HEK293 (cell line): ENCODE results near the gene GP2.

Source experiments
- CTCF ChIA-PET: fragments of 350-600 bp; formaldehyde crosslinking; extraction: SDS; loops from one replicate; lab custom pipeline; 2021; ENCODE audit warnings: antibody characterized with exemption; lab: Yijun Ruan, JAX
- POLR2A ChIA-PET: fragments of 300-600 bp; formaldehyde crosslinking; extraction: SDS; loops from one replicate; lab custom pipeline; 2020; ENCODE audit warnings: antibody characterized with exemption, inconsistent platforms; lab: Yijun Ruan, JAX
- H3K27ac ChIP-seq: fragments of 200-500 bp; sonication (Bioruptor generic); 2 replicates; pipeline ENCODE4 v1.5.1; 2014; ENCODE audit warnings: low read depth, low read length, control low read depth, inconsistent platforms; ENCODE audit errors: extremely low read depth
- H3K36me3 ChIP-seq, 2 experiments: fragments of 200-500 bp in 1 of 2; sonication (Bioruptor generic) in 1 of 2; 1 replicate in 1 of 2; 2 replicates in 1 of 2; pipeline ENCODE4 v1.5.1; 2014 to 2017; ENCODE audit warnings: inconsistent platforms in 2 of 2, low read length in 2 of 2; ENCODE audit not compliant: control insufficient read depth in 2 of 2, insufficient read depth in 1 of 2
- H3K4me1 ChIP-seq: fragments of 200-500 bp; sonication (Bioruptor generic); 2 replicates; pipeline ENCODE4 v1.5.1; 2014; ENCODE audit warnings: mild to moderate bottlenecking, low read length, inconsistent platforms; ENCODE audit not compliant: control insufficient read depth, insufficient read depth
- H3K4me3 ChIP-seq: 2 replicates; pipeline ENCODE4 v1.5.1; 2011; ENCODE audit warnings: low read depth, mild to moderate bottlenecking, control low read depth, low read length, moderate library complexity
- H3K9me3 ChIP-seq: fragments of 200-500 bp; sonication (Bioruptor generic); 2 replicates; pipeline ENCODE4 v1.5.1; 2014; ENCODE audit warnings: low read depth, low read length, inconsistent platforms; ENCODE audit not compliant: control insufficient read depth, insufficient read depth
- EGR2 ChIP-seq: fragments of 450-650 bp; formaldehyde crosslinking; IDR thresholded peaks from 2 replicates; pipeline ENCODE4 v1.5.1; 2016; ENCODE audit warnings: low read depth, missing biosample characterization, missing genetic modification characterization
- GLIS1 ChIP-seq: fragments of 450-650 bp; formaldehyde crosslinking; IDR thresholded peaks from 2 replicates; pipeline ENCODE4 v1.5.1; 2016; ENCODE audit warnings: missing biosample characterization, missing genetic modification characterization
- KLF8 ChIP-seq: fragments of 450-650 bp; formaldehyde crosslinking; IDR thresholded peaks from 2 replicates; pipeline ENCODE4 v1.5.1; 2016; ENCODE audit warnings: missing biosample characterization, missing genetic modification characterization
- KLF9 ChIP-seq: fragments of 450-650 bp; formaldehyde crosslinking; IDR thresholded peaks from 2 replicates; pipeline ENCODE4 v1.5.1; 2016; ENCODE audit warnings: missing biosample characterization, missing genetic modification characterization, low read depth
- ZBTB7A ChIP-seq: fragments of 450-650 bp; formaldehyde crosslinking; IDR thresholded peaks from 2 replicates; pipeline ENCODE4 v1.5.1; 2016; ENCODE audit warnings: low read depth, missing biosample characterization, missing genetic modification characterization
- ZFP69B ChIP-seq: fragments of 450-650 bp; formaldehyde crosslinking; IDR thresholded peaks from 2 replicates; pipeline ENCODE4 v1.5.1; 2016; ENCODE audit warnings: missing biosample characterization, missing genetic modification characterization
- ZNF121 ChIP-seq: fragments of 450-650 bp; formaldehyde crosslinking; IDR thresholded peaks from 2 replicates; pipeline ENCODE4 v1.5.1; 2016; ENCODE audit warnings: missing biosample characterization, missing genetic modification characterization
- ZNF223 ChIP-seq: fragments of 450-650 bp; formaldehyde crosslinking; IDR thresholded peaks from 2 replicates; pipeline ENCODE4 v1.5.1; 2016; ENCODE audit warnings: missing biosample characterization, missing genetic modification characterization
- ZNF292 ChIP-seq: fragments of 450-650 bp; formaldehyde crosslinking; IDR thresholded peaks from 2 replicates; pipeline ENCODE4 v1.5.1; 2016; ENCODE audit warnings: low read depth, missing biosample characterization, missing genetic modification characterization, borderline replicate concordance
- ZNF391 ChIP-seq: fragments of 450-650 bp; formaldehyde crosslinking; IDR thresholded peaks from 2 replicates; pipeline ENCODE4 v1.5.1; 2016; ENCODE audit warnings: low read depth, missing biosample characterization, missing genetic modification characterization, borderline replicate concordance
- ZNF433 ChIP-seq: fragments of 450-650 bp; formaldehyde crosslinking; IDR thresholded peaks from 2 replicates; pipeline ENCODE4 v1.5.1; 2016; ENCODE audit warnings: missing biosample characterization, missing genetic modification characterization, low read depth
- ZNF518A ChIP-seq: fragments of 450-650 bp; formaldehyde crosslinking; conservative IDR thresholded peaks from 2 replicates; pipeline ENCODE4 v1.5.1; 2016; ENCODE audit warnings: low read depth, missing biosample characterization, missing genetic modification characterization
- ZNF600 ChIP-seq: fragments of 450-650 bp; formaldehyde crosslinking; IDR thresholded peaks from 2 replicates; pipeline ENCODE4 v1.5.1; 2016; ENCODE audit warnings: missing biosample characterization, missing genetic modification characterization
- ZNF639 ChIP-seq: fragments of 450-650 bp; formaldehyde crosslinking; IDR thresholded peaks from 2 replicates; pipeline ENCODE4 v1.5.1; 2016; ENCODE audit warnings: missing biosample characterization, missing genetic modification characterization
- ZNF645 ChIP-seq: fragments of 450-650 bp; formaldehyde crosslinking; IDR thresholded peaks from 2 replicates; pipeline ENCODE4; 2016; ENCODE audit warnings: missing biosample characterization, missing genetic modification characterization
- ZNF701 ChIP-seq: fragments of 450-650 bp; formaldehyde crosslinking; IDR thresholded peaks from 2 replicates; pipeline ENCODE4 v1.5.1; 2016; ENCODE audit warnings: missing biosample characterization, missing genetic modification characterization
- ZNF704 ChIP-seq: fragments of 450-650 bp; formaldehyde crosslinking; IDR thresholded peaks from 2 replicates; pipeline ENCODE4 v1.5.1; 2016; ENCODE audit warnings: missing biosample characterization, missing genetic modification characterization
- ZNF747 ChIP-seq: fragments of 450-650 bp; formaldehyde crosslinking; IDR thresholded peaks from 2 replicates; pipeline ENCODE4 v1.5.1; 2016; ENCODE audit warnings: missing biosample characterization, missing genetic modification characterization
- ZNF776 ChIP-seq: fragments of 450-650 bp; formaldehyde crosslinking; IDR thresholded peaks from 2 replicates; pipeline ENCODE4 v1.5.0; 2017; ENCODE audit warnings: missing biosample characterization, missing genetic modification characterization, borderline replicate concordance

GP2 gene

GRCh38 chr16:20364051-20364450 lies 36.7 kb upstream of the GP2 start:
- ChIA-PET POLR2A (no interaction called here), CTCF (interaction anchor here (0.7 kb wide), 2 partner anchors 20 to 762 kb away, joined by 3 read pairs; no protein-coding TSS in a partner anchor)
- H3K27ac ChIP-seq = no peak overlapping the region
- H3K4me1 ChIP-seq = no peaks in the 10 kb centered on the region
- TF ChIP-seq ZNF747 (tag by site-specific recombination) (no peak), ZNF433 (tag by site-specific recombination) (no peak), ZNF639 (no peak), KLF8 (tag by site-specific recombination) (no peak)
- H3K4me3 ChIP-seq = no peak overlapping the region
- no peaks in the 10 kb centered on the region for H3K9me3 ChIP-seq
- no peaks in the 10 kb centered on the region for H3K36me3 ChIP-seq

- Histone ChIP-seq H3K36me3 (no peaks in the 10 kb centered on the region), H3K27ac (no peak overlapping the region), H3K4me3 (no peak overlapping the region), H3K9me3 (no peaks in the 10 kb centered on the region), H3K4me1 (no peaks in the 10 kb centered on the region)
- POLR2A ChIA-PET = no interaction called here
- CTCF ChIA-PET = interaction anchor here (0.6 to 0.9 kb wide), 3 partner anchors 21 to 785 kb away, joined by 3 read pairs; no protein-coding TSS in a partner anchor
- TF ChIP-seq EGR2 (tag by site-specific recombination) = no peak
- TF ChIP-seq GLIS1 (tag by site-specific recombination) = no peak
- no peak for TF ChIP-seq ZNF704 (tag by site-specific recombination)
- TF ChIP-seq KLF9 (tag by site-specific recombination) = no peak
- TF ChIP-seq ZFP69B (tag by site-specific recombination) = no peak
- no peak for TF ChIP-seq ZNF600 (tag by site-specific recombination)
- no peak for TF ChIP-seq ZNF292 (tag by site-specific recombination)
- TF ChIP-seq ZNF645 (tag by site-specific recombination) = no peak
- TF ChIP-seq ZNF223 = no peak
- no peak for TF ChIP-seq ZNF701 (tag by site-specific recombination)
- TF ChIP-seq ZNF776 (tag by site-specific recombination) = no peak
- no peak for TF ChIP-seq ZNF121
- TF ChIP-seq ZNF518A (tag by site-specific recombination) = no peak
- TF ChIP-seq ZBTB7A (tag by site-specific recombination) = no peak
- TF ChIP-seq ZNF391 (tag by site-specific recombination) = no peak
These were observed 35.9 kb upstream of the GP2 start for GRCh38 chr16:20363191-20363590.
